Activated CD4-positive, alpha-beta memory T cell treated with anti-CD3 and anti-CD28 coated beads for 36 hours (primary cell): ENCODE measurements around the gene SPIN2A. TPM values are rescaled to one million over a fixed set of nuclear protein-coding genes. Genes with fewer than 3 reads are reported as not detected.
"Not testable (repeated sequence)": the region's sequence is repeated elsewhere in the genome, so short reads cannot be mapped to it uniquely, and the experiment has no call there.

Experiments used
- CTCF ChIA-PET: fragments of 350-600 bp; sonication (Branson Sonifier 250); formaldehyde crosslinking; loops from one replicate; lab custom pipeline; 2021; ENCODE audit warnings: antibody characterized with exemption, inconsistent platforms; lab: Charles Lee
- POLR2A ChIA-PET: fragments of 350-600 bp; sonication (Branson Sonifier 250); formaldehyde crosslinking; loops from one replicate; lab custom pipeline; 2021; ENCODE audit warnings: antibody characterized with exemption; lab: Charles Lee
- DNase-seq: peaks from one replicate; pipeline ENCODE4 v3.0.0-alpha.2; 2020
- H3K27ac Mint-ChIP-seq: one replicate; pipeline ENCODE4 v1.8.0; 2021; ENCODE audit warnings: mixed read lengths
- H3K27me3 Mint-ChIP-seq: one replicate; pipeline ENCODE4 v1.8.0; 2021; ENCODE audit warnings: mixed read lengths
- H3K36me3 Mint-ChIP-seq: one replicate; pipeline ENCODE4 v1.8.0; 2021; ENCODE audit warnings: mixed read lengths
- H3K4me1 Mint-ChIP-seq: one replicate; pipeline ENCODE4 v1.8.0; 2021; ENCODE audit warnings: low read depth, mixed read lengths
- H3K4me3 Mint-ChIP-seq: one replicate; pipeline ENCODE4 v1.8.0; 2021; ENCODE audit warnings: mild to moderate bottlenecking, mixed read lengths
- H3K9me3 Mint-ChIP-seq: one replicate; pipeline ENCODE4 v1.8.0; 2021; ENCODE audit warnings: mixed read lengths
- intact Hi-C: fragments of 100-400 bp; cut with micrococcal nuclease; formaldehyde crosslinking; loops from one replicate; pipeline ENCODE4 v1.15.1; 2023
- total RNA-seq, 2 experiments: library from RNA; stranded (reverse); gene quantifications; one replicate each; pipeline ENCODE4 v1.2.3, GENCODE V29; 2021

The SPIN2A gene
- total RNA-seq = under 1 TPM; 0.45 to 0.48 TPM

DNA sequence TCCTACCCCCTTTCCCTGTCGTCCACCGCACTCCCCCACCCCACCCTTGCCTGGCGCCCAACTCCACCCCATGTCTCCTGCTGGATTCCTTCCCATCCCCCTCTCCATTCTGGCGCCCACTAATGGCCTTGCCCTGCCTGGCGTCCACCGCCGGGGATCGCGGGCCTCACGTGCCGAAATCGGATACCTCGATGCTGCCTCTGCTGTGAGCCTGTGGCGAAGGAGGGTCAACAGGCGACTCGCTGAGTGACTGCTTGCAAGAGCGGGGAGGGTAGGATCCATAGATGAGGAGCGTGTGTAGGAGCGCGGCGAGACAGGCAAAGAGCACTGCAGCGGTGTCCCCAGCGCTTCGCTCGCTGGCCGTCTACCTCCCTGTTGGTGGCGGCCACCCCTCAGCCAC lies at the start of gene SPIN2A:
Gene SPIN2A (minus strand): TSS at position 325 of the 400 bp plus-strand sequence. CDS start 800 bp downstream, outside the sequence.
- H3K9me3 Mint-ChIP-seq, H3K4me3 Mint-ChIP-seq, H3K36me3 Mint-ChIP-seq, H3K27ac Mint-ChIP-seq, CTCF ChIA-PET, DNase-seq, POLR2A ChIA-PET, H3K4me1 Mint-ChIP-seq, H3K27me3 Mint-ChIP-seq, intact Hi-C loops: not testable (repeated sequence)

DNA sequence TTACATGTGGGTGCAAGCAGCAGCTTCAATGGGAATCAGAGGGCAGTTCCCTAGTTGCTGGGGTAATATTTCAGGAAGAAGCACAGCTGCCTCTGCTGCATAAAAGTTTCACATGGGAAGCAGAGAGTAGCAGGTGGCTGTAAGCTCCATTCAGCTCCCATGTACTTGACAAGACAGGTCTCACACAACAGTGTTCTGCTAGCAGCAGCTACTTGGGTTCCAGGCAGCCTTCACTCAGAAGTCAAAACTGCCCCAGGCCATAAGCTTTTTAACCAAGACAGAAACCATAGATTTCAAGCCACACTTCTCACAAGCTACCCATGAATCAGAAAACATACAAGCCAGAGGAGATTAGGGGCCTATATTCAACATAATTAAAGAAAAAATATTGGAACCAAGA lies 41.4 kb upstream of the SPIN2A start:
- CTCF ChIA-PET = no interaction called here

DNA sequence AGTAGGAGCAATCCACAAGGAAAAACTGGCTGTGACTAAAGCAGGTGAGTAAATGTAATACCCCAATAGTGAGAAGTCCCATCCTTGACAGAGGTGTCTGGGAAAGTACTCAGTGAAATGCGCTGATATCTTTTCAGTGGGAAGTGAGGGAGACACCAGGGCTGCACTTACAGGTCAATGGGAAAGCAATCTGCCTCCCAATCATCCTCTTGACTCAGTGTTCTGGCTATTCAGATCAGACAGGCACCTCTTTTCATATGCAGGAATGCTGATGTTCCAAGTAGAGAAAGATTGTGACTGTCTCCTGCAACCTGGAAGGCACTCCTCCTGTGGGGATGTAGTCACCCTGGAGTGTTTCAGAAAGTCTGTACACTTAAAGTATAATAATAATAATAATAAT lies 39.9 kb upstream of the SPIN2A start:
- Mint-ChIP-seq H3K27ac (no peak overlapping the region), H3K4me3 (no peak overlapping the region), H3K27me3 (no peaks in the 10 kb centered on the region), H3K36me3 (peaks cover 1% of the 10 kb centered on the region), H3K9me3 (peaks cover 15% of the 10 kb centered on the region), H3K4me1 (no peaks in the 10 kb centered on the region)
- CTCF ChIA-PET = no interaction called here
- intact Hi-C loops = no loop called here
- DNase-seq = no peak
- POLR2A ChIA-PET = no interaction called here

More for the DNA sequence above, 41.4 kb upstream of the SPIN2A start:
- no peak for DNase-seq
- H3K27me3 Mint-ChIP-seq = no peaks in the 10 kb centered on the region
- intact Hi-C loops = no loop called here
- H3K4me1 Mint-ChIP-seq = no peaks in the 10 kb centered on the region
- H3K27ac Mint-ChIP-seq = no peak overlapping the region
- peaks cover 1% of the 10 kb centered on the region for H3K36me3 Mint-ChIP-seq
- H3K9me3 Mint-ChIP-seq = peaks cover 22% of the 10 kb centered on the region
- POLR2A ChIA-PET = no interaction called here
- no peak overlapping the region for H3K4me3 Mint-ChIP-seq

DNA sequence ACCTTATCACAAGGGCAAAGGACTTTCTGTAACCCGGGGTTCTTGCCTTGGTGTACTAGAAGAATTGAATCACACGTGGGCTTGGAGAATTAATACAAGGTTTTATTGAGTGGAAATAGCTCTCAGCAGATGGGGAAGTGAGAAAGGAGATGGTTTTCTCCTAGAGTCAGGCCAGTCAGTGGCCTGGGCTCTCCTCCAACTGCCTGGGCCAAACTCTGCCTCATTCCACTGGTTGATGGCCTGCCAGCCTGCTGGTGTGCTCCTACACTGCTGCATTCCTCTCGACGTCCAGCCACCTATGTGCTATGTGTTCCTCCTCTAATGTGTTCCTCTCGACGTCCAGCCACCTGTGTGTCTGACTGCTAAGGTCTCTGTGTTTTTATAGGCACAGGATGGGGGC lies 35.3 kb upstream of the SPIN2A start:
- no peak for DNase-seq
- Mint-ChIP-seq H3K4me3 (no peak overlapping the region), H3K27ac (no peak overlapping the region), H3K9me3 (no peaks in the 10 kb centered on the region), H3K4me1 (no peaks in the 10 kb centered on the region), H3K36me3 (peaks cover 1% of the 10 kb centered on the region), H3K27me3 (no peaks in the 10 kb centered on the region)
- ChIA-PET POLR2A (no interaction called here), CTCF (no interaction called here)
- intact Hi-C loops = no loop called here

DNA sequence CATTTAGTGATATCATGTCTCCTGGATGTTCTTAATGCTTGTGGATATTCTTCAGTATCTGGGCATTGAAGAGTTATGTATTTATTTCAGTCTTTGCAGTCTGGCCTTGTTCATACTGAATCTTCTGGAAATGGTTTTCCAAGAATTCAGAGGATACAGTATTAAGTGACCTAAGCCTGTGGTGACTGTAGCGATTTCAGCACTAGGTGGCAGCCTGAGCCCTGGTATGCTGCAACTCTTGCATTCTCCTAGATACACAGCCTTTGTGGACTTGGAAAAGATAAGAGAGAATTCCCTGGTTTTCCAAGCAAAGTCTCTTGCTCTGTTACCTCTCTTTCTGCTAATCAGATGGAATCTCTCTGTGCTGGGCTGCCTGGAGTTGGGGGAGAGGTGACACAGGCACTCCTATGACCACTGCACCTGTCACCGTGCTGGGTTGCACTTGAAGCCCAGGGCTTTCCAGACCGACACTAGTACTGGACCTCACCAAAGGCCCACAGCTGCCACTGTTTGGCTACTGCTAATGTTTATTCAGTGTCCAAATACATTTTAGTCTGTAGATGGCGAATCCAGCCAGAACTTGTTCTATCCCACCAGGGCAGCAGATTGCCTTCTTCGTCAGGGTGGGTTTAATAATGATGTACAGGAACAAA lies 19.3 kb upstream of the SPIN2A start:
- CTCF ChIA-PET = no interaction called here

DNA sequence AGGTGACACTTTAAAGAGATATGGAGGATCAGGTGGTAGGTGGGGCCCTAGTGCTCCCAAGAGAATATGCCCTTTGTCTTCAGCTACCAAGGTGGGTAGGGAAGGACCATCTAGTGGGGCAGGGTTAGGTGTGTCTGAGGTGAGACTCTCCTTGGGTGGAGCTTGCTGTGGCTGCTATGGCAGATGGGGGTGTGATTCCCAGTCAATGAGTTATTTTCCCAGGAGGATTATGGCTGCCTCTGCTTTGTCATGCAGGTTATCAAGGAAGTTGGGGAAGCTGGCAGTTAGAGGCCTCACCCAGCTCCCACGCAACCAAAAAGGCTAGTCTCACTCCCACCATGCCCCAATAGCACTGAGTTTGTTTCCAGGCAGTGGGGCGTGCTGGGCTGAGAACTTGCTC lies 18.0 kb upstream of the SPIN2A start:
- ChIA-PET POLR2A (no interaction called here), CTCF (no interaction called here)
- no peak overlapping the region for H3K4me3 Mint-ChIP-seq
- no peaks in the 10 kb centered on the region for H3K27me3 Mint-ChIP-seq
- peaks cover 11% of the 10 kb centered on the region for H3K36me3 Mint-ChIP-seq
- H3K9me3 Mint-ChIP-seq = peaks cover 17% of the 10 kb centered on the region
- intact Hi-C loops = no loop called here
- H3K4me1 Mint-ChIP-seq = no peaks in the 10 kb centered on the region
- H3K27ac Mint-ChIP-seq = no peak overlapping the region
- no peak for DNase-seq

More for the DNA sequence above, 19.3 kb upstream of the SPIN2A start:
- no peaks in the 10 kb centered on the region for H3K4me1 Mint-ChIP-seq
- peaks cover 20% of the 10 kb centered on the region for H3K9me3 Mint-ChIP-seq
- DNase-seq = no peak
- peaks cover 10% of the 10 kb centered on the region for H3K36me3 Mint-ChIP-seq
- no peak overlapping the region for H3K4me3 Mint-ChIP-seq
- intact Hi-C loops = no loop called here
- no peaks in the 10 kb centered on the region for H3K27me3 Mint-ChIP-seq
- no peak overlapping the region for H3K27ac Mint-ChIP-seq
- POLR2A ChIA-PET = no interaction called here

DNA sequence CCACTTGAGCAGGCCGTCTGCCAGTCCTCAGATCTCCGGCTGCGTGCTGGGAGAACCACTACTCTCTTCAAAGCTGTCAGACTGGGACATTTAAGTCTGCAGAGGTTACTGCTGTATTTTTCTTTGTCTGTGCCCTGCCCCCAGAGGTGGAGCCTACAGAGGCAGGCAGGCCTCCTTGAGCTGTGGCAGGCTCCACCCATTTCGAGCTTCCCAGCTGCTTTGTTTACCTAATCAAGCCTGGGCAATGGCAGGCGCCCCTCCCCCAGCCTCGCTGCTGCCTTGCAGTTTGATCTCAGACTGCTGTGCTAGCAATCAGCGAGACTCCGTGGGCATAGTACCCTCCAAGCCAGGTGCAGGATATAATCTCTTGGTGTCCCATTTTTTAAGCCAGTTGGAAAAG lies 15.0 kb upstream of the SPIN2A start:
- peaks cover 20% of the 10 kb centered on the region for H3K36me3 Mint-ChIP-seq
- CTCF ChIA-PET = not testable (repeated sequence)

DNA sequence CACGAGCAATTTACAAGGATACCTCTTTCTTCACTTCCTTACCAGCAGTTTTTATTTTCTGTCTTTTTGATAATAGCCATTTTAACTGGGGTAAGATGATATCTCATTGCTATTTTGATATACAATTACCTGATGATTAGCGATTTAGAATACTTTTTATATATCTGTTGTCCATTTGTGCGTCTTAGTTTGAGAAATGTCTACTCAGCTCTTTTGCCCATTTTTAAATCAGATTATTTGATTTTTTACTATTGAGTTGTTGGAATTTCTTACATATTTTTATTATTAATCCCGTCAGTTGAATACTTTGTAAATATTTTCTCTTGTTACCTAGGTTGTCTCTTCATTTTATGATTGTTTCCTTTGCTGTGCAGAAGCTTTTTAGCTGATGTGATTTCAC lies 1.5 kb upstream of the SPIN2A start:
- intact Hi-C loops = no loop called here
- Mint-ChIP-seq H3K27me3 (no peaks in the 10 kb centered on the region), H3K27ac (no peak overlapping the region), H3K36me3 (no peaks in the 10 kb centered on the region), H3K4me1 (peaks cover 7% of the 10 kb centered on the region), H3K9me3 (no peaks in the 10 kb centered on the region), H3K4me3 (no peak overlapping the region)
- ChIA-PET POLR2A (no interaction called here), CTCF (no interaction called here)
- DNase-seq = no peak

More for the DNA sequence above, 15.0 kb upstream of the SPIN2A start:
- H3K4me3 Mint-ChIP-seq, intact Hi-C loops, DNase-seq, H3K27ac Mint-ChIP-seq, H3K4me1 Mint-ChIP-seq, H3K27me3 Mint-ChIP-seq, POLR2A ChIA-PET: not testable (repeated sequence)
- peaks cover 19% of the 10 kb centered on the region for H3K9me3 Mint-ChIP-seq

DNA sequence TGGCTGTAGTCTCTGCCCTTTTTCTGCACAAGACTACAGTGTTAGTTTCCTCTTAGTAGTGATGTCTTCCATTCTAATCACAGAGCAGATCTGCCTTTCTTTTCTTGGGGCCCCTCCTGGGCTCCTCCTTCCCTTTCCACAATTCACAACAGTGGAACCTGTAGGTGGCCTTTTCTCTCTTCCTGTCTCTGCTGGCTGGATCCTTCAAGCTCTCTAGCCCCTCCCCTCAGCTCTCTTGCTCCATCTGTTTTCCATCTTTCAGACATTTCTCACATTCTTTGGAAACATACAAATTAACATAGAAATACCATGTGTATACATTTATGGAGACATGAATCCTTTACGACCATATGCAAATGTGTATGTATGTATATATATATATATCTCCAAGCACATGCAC lies 304 bp upstream of the SPIN2A start:
- Mint-ChIP-seq H3K36me3 (no peaks in the 10 kb centered on the region), H3K9me3 (no peaks in the 10 kb centered on the region), H3K27me3 (no peaks in the 10 kb centered on the region), H3K4me3 (no peak overlapping the region), H3K27ac (no peak overlapping the region), H3K4me1 (peaks cover 7% of the 10 kb centered on the region)
- intact Hi-C loops = no loop called here
- ChIA-PET CTCF (no interaction called here), POLR2A (no interaction called here)
- DNase-seq = no peak

DNA sequence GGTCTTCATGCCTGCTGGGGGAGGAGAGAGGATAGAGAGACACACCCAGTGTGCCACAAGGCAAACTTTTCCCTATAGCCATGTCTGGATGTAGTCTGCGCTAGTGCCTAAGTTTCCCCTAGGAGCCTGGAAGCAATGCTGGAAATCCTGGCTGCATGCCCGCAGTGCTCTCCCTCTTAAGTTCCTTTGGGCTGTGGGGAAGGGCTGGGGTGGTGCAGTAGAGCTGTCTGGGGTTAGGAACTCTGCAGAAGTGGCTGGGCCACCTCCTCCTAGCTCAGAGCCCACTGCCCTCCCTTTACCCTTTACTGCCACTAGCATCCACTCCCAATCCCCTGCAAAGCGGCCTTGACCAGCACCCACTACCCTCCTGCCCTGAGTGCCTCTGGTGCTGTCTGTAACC lies 608 bp downstream of the SPIN2A start:
- intact Hi-C loops, H3K4me1 Mint-ChIP-seq, H3K4me3 Mint-ChIP-seq, DNase-seq, H3K27ac Mint-ChIP-seq, H3K27me3 Mint-ChIP-seq, H3K36me3 Mint-ChIP-seq, POLR2A ChIA-PET, CTCF ChIA-PET, H3K9me3 Mint-ChIP-seq: not testable (repeated sequence)

DNA sequence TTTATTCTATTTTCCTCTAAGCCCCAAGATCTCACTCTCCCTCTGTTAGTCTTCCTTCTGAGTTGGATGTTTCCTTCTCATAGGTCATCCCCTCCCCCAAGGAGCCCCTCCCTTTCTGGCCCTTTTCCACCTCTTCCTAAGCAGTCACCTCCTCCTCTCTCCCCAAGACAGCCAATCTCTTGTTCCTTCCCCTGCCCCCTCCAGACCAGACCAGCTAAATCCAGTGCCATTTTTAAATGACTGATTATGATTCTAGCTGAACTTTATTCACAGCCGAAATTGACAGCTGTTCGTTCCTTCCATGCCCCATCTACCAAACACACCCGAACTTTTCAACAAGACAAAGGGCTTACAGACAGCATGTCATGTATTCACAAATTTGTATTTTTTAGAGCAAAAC lies 1.9 kb downstream of the SPIN2A start:
- ChIA-PET POLR2A (no interaction called here), CTCF (no interaction called here)
- Mint-ChIP-seq H3K9me3 (no peaks in the 10 kb centered on the region), H3K36me3 (no peaks in the 10 kb centered on the region), H3K27me3 (no peaks in the 10 kb centered on the region), H3K27ac (no peak overlapping the region), H3K4me1 (no peaks in the 10 kb centered on the region), H3K4me3 (no peak overlapping the region)
- DNase-seq = no peak
- intact Hi-C loops = no loop called here

DNA sequence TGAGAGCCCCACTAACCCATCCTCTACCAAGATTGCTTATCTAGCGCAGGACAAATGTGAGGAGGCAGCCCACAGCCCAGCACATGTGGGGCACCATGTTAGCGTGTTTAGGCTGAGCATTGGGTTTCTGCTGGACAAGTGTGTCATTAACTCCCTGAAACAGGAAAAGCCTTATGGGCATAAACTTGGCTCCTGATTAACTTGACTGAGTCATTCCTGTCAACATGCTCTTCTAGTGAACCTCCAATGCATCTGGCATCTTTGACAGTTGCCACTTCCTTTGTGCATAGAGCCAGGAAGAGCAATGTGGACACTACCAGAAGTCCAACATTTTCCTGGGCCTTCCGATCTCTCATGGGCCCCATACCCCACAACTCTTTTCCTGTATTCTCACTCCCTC lies 2.5 kb downstream of the SPIN2A start:
- Mint-ChIP-seq H3K4me1 (no peaks in the 10 kb centered on the region), H3K4me3 (no peak overlapping the region), H3K36me3 (no peaks in the 10 kb centered on the region), H3K27ac (no peak overlapping the region), H3K9me3 (no peaks in the 10 kb centered on the region), H3K27me3 (no peaks in the 10 kb centered on the region)
- ChIA-PET CTCF (no interaction called here), POLR2A (no interaction called here)
- no peak for DNase-seq
- intact Hi-C loops = no loop called here

DNA sequence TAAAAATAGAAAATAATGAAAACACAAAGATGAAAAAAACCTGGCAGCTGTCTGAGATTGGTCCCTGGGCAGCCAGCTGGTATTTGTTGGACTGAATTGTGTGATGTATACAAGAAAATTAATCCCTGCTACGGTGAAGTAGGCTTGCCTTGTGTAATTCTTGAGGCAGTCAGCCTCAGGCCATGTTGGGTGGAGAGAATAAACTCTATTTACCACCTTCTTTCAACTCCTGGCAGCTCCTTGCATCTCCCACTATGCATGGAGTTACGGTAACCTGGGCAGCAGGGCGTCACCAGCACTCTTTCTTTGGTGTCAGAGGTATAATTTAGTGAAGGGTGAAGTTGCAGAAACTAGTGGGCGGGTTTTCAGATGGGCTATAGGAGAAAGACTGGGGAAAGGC lies 3.5 kb downstream of the SPIN2A start:
- ChIA-PET CTCF (no interaction called here), POLR2A (no interaction called here)
- H3K4me3 Mint-ChIP-seq = no peak overlapping the region

More for the DNA sequence above, 3.5 kb downstream of the SPIN2A start:
- no peaks in the 10 kb centered on the region for H3K27me3 Mint-ChIP-seq
- no peaks in the 10 kb centered on the region for H3K9me3 Mint-ChIP-seq
- no peaks in the 10 kb centered on the region for H3K36me3 Mint-ChIP-seq
- intact Hi-C loops = no loop called here
- no peak for DNase-seq
- no peak overlapping the region for H3K27ac Mint-ChIP-seq
- no peaks in the 10 kb centered on the region for H3K4me1 Mint-ChIP-seq
